ENCODE results near the gene SHLD1. TPM values are rescaled to one million over a fixed set of nuclear protein-coding genes. Genes with fewer than 3 reads are reported as not detected.

Gene SHLD1
- total RNA-seq, 1 experiment from 2014 or later: 5.9 TPM

- no TSS peak for BruUV-seq (replicated peaks)
- H3K9me2 ChIP-seq (ENCODE audit: insufficient read depth): no peaks in the 10 kb centered on the region
- no peaks in the 10 kb centered on the region for H3K79me2 ChIP-seq (ENCODE audit: low read depth)
- no peak overlapping the region for H2AFZ ChIP-seq
- no peaks in the 10 kb centered on the region for H4K20me1 ChIP-seq (ENCODE audit: insufficient read depth)
- DNase-seq: no peak
- no peaks in the 10 kb centered on the region for H3F3A ChIP-seq (ENCODE audit: insufficient read depth, low read depth)
- no peaks in the 10 kb centered on the region for H3K4me1 ChIP-seq (replicated peaks; ENCODE audit: insufficient read depth)
- H3K27me3 ChIP-seq (ENCODE audit: insufficient read depth, low read depth): peaks cover 23% of the 10 kb centered on the region; the same call in 1 of the 2 replicates
- H3K4me3 ChIP-seq: no peak overlapping the region
- no peaks in the 10 kb centered on the region for H3K9me3 ChIP-seq (ENCODE audit: insufficient read depth, low read depth)
- H3K27ac ChIP-seq: no peak overlapping the region
- intact Hi-C loops (cut with micrococcal nuclease; ENCODE audit: unreplicated experiment): no loop called here
- ChIA-PET POLR2A (ENCODE audit: unreplicated experiment) (interaction anchor here (0.6 kb wide), 1 partner anchor 19 kb away, joined by 3 read pairs; no protein-coding TSS in a partner anchor), CTCF (no interaction called here)
- no peak overlapping the region for H3K4me2 ChIP-seq
- no peak for TF ChIP-seq CTCF (conservative IDR thresholded peaks at IDR 0.05)
- TF ChIP-seq EZH2 (IDR thresholded peaks at IDR 0.05; ENCODE audit: low read depth): no peak
- no peaks in the 10 kb centered on the region for H3K36me3 ChIP-seq (ENCODE audit: low read depth)
Measured at GRCh38 chr20:5870568-5870981, 120.4 kb downstream of the SHLD1 start.

GRCh38 chr20:5871459-5872410 lies 121.5 kb downstream of the SHLD1 start:
- Histone ChIP-seq H3K27ac (no peak overlapping the region), H3K4me3 (no peak overlapping the region), H3K4me1 (replicated peaks; ENCODE audit: insufficient read depth) (no peaks in the 10 kb centered on the region), H3K36me3 (ENCODE audit: low read depth) (no peaks in the 10 kb centered on the region), H3K27me3 (ENCODE audit: insufficient read depth, low read depth) (peaks cover 23% of the 10 kb centered on the region; the same call in 1 of the 2 replicates), H3K4me2 (no peak overlapping the region), H3K79me2 (ENCODE audit: low read depth) (no peaks in the 10 kb centered on the region), H3F3A (ENCODE audit: insufficient read depth, low read depth) (no peaks in the 10 kb centered on the region), H3K9me2 (ENCODE audit: insufficient read depth) (no peaks in the 10 kb centered on the region), H4K20me1 (ENCODE audit: insufficient read depth) (no peaks in the 10 kb centered on the region), H3K9me3 (ENCODE audit: insufficient read depth, low read depth) (no peaks in the 10 kb centered on the region), H2AFZ (no peak overlapping the region)
- POLR2A ChIA-PET (ENCODE audit: unreplicated experiment): no interaction called here
- intact Hi-C loops (cut with micrococcal nuclease; ENCODE audit: unreplicated experiment): no loop called here
- CTCF ChIA-PET: no interaction called here
- TF ChIP-seq CTCF (conservative IDR thresholded peaks at IDR 0.05) (no peak), EZH2 (IDR thresholded peaks at IDR 0.05; ENCODE audit: low read depth) (no peak)
- BruUV-seq (replicated peaks): no TSS peak
- no peak for DNase-seq

GRCh38 chr20:5877128-5877527 lies 126.9 kb downstream of the SHLD1 start:
- Histone ChIP-seq H3F3A (ENCODE audit: insufficient read depth, low read depth) (no peaks in the 10 kb centered on the region), H3K27me3 (ENCODE audit: insufficient read depth, low read depth) (peaks cover 49% of the 10 kb centered on the region), H3K9me3 (ENCODE audit: insufficient read depth, low read depth) (no peaks in the 10 kb centered on the region), H4K20me1 (ENCODE audit: insufficient read depth) (no peaks in the 10 kb centered on the region), H2AFZ (no peak overlapping the region), H3K4me2 (no peak overlapping the region), H3K4me3 (no peak overlapping the region), H3K27ac (no peak overlapping the region), H3K4me1 (replicated peaks; ENCODE audit: insufficient read depth) (no peaks in the 10 kb centered on the region), H3K79me2 (ENCODE audit: low read depth) (no peaks in the 10 kb centered on the region), H3K9me2 (ENCODE audit: insufficient read depth) (no peaks in the 10 kb centered on the region), H3K36me3 (ENCODE audit: low read depth) (no peaks in the 10 kb centered on the region)
- CTCF ChIA-PET: no interaction called here
- no peak for TF ChIP-seq CTCF (conservative IDR thresholded peaks at IDR 0.05)
- TF ChIP-seq EZH2 (IDR thresholded peaks at IDR 0.05; ENCODE audit: low read depth): no peak
- no peak for DNase-seq
- intact Hi-C loops (cut with micrococcal nuclease; ENCODE audit: unreplicated experiment): no loop called here
- BruUV-seq (replicated peaks): no TSS peak
- POLR2A ChIA-PET (ENCODE audit: unreplicated experiment): no interaction called here

Data from PC-9 (cell line).